SK-N-SH treated with all-trans-retinoic acid at 6 μM for 48 hours (cell line): ENCODE measurements around the gene FASLG.

Source experiments
- OSR1 ChIP-seq: fragments of 250-450 bp; sonication (Bioruptor Pico); IDR thresholded peaks from 2 replicates; pipeline ENCODE4 v1.8.0; 2022; ENCODE audit warnings: moderate library complexity, mild to moderate bottlenecking, inconsistent platforms
- TCF4 ChIP-seq: fragments of 250-450 bp; sonication (Bioruptor Pico); IDR thresholded peaks from 2 replicates; pipeline ENCODE4 v1.8.0; 2021; ENCODE audit warnings: mild to moderate bottlenecking, moderate library complexity, borderline replicate concordance

- no peak for TF ChIP-seq TCF4 (CRISPR knock-in tag)
- no peak for TF ChIP-seq OSR1
These were observed 21.3 kb downstream of the FASLG start for GRCh38 chr1:172680244-172680643.
